ENCODE data around the gene RIBC1.
"Not testable (repeated sequence)": the region's sequence is repeated elsewhere in the genome, so short reads cannot be mapped to it uniquely, and the experiment has no call there.

Gene RIBC1

GRCh38 chrX:53442322-53442631 is 19.6 kb downstream of the RIBC1 start:
- no peaks in the 10 kb centered on the region for H3K9me3 ChIP-seq
- H3K27ac ChIP-seq, result no peak overlapping the region
- peak overlapping the region; percentile 79 for H3K4me2 ChIP-seq
- no peaks in the 10 kb centered on the region for H3K36me3 ChIP-seq
- H3K4me1 ChIP-seq, result peaks cover 5% of the 10 kb centered on the region; the same call in 1 of the 2 replicates
- peaks cover 51% of the 10 kb centered on the region for H3K27me3 ChIP-seq
- H3K4me3 ChIP-seq, result peak overlapping the region; percentile 63
- no peak for TF ChIP-seq Cebpa-rat (IDR thresholded peaks at IDR 0.05)
- 0 out of 2 replicates have a peak overlapping the region, but pooled peaks have one; percentile 7 for H3K9ac ChIP-seq
- no peaks in the 10 kb centered on the region for H4K20me1 ChIP-seq

- no peaks in the 10 kb centered on the region for H3K9me3 ChIP-seq
- no peak overlapping the region for H3K4me3 ChIP-seq
- H3K27me3 ChIP-seq, result peaks cover 56% of the 10 kb centered on the region
- no peak for TF ChIP-seq Cebpa-rat (IDR thresholded peaks at IDR 0.05)
- no peak overlapping the region for H3K9ac ChIP-seq
- peaks cover 5% of the 10 kb centered on the region; the same call in 1 of the 2 replicates for H3K4me1 ChIP-seq
- no peak overlapping the region for H3K4me2 ChIP-seq
- H3K27ac ChIP-seq, result no peak overlapping the region
- no peaks in the 10 kb centered on the region; the same call in 1 of the 2 replicates for H4K20me1 ChIP-seq
- H3K36me3 ChIP-seq, result no peaks in the 10 kb centered on the region
Observed at GRCh38 chrX:53445977-53446376, 23.3 kb downstream of the RIBC1 start.

GRCh38 chrX:53447441-53447840 is 24.8 kb downstream of the RIBC1 start:
- no peak for TF ChIP-seq Cebpa-rat (IDR thresholded peaks at IDR 0.05)
- Histone ChIP-seq H3K36me3 (no peaks in the 10 kb centered on the region), H3K4me1 (peaks cover 1% of the 10 kb centered on the region; the same call in 1 of the 2 replicates), H3K27me3 (peaks cover 44% of the 10 kb centered on the region), H3K27ac (no peak overlapping the region), H3K9ac (no peak overlapping the region), H3K4me2 (no peak overlapping the region), H4K20me1 (no peaks in the 10 kb centered on the region; the same call in 1 of the 2 replicates), H3K9me3 (no peaks in the 10 kb centered on the region), H3K4me3 (no peak overlapping the region)

- no peak overlapping the region for H3K4me2 ChIP-seq
- no peak overlapping the region for H3K27ac ChIP-seq
- H3K4me1 ChIP-seq, result no peaks in the 10 kb centered on the region
- no peak for TF ChIP-seq Cebpa-rat (IDR thresholded peaks at IDR 0.05)
- H3K27me3 ChIP-seq, result peaks cover 41% of the 10 kb centered on the region
- no peaks in the 10 kb centered on the region for H3K9me3 ChIP-seq
- H3K36me3 ChIP-seq, result no peaks in the 10 kb centered on the region
- H3K9ac ChIP-seq, result no peak overlapping the region
- H3K4me3 ChIP-seq, result no peak overlapping the region
- H4K20me1 ChIP-seq, result no peaks in the 10 kb centered on the region; the same call in 1 of the 2 replicates
Observed at GRCh38 chrX:53449632-53450031, 27.0 kb downstream of the RIBC1 start.

GRCh38 chrX:53452812-53453211 is 30.1 kb downstream of the RIBC1 start:
- Histone ChIP-seq H3K27me3 (peaks cover 52% of the 10 kb centered on the region), H3K9me3 (no peaks in the 10 kb centered on the region), H3K4me2 (no peak overlapping the region), H3K9ac (no peak overlapping the region), H3K27ac (no peak overlapping the region), H3K4me3 (no peak overlapping the region), H4K20me1 (no peaks in the 10 kb centered on the region; the same call in 1 of the 2 replicates), H3K36me3 (no peaks in the 10 kb centered on the region), H3K4me1 (no peaks in the 10 kb centered on the region)
- no peak for TF ChIP-seq Cebpa-rat (IDR thresholded peaks at IDR 0.05)

GRCh38 chrX:53456254-53456653 is 33.6 kb downstream of the RIBC1 start:
- Histone ChIP-seq H3K36me3 (no peaks in the 10 kb centered on the region), H3K9me3 (no peaks in the 10 kb centered on the region), H4K20me1 (no peaks in the 10 kb centered on the region), H3K9ac (no peak overlapping the region), H3K27me3 (peaks cover 49% of the 10 kb centered on the region), H3K27ac (no peak overlapping the region), H3K4me1 (no peaks in the 10 kb centered on the region), H3K4me2 (no peak overlapping the region), H3K4me3 (no peak overlapping the region)
- TF ChIP-seq Cebpa-rat (IDR thresholded peaks at IDR 0.05), result no peak

GRCh38 chrX:53458082-53458481 is 35.4 kb downstream of the RIBC1 start:
- no peaks in the 10 kb centered on the region for H3K4me1 ChIP-seq
- H3K9ac ChIP-seq, result no peak overlapping the region
- no peaks in the 10 kb centered on the region for H3K9me3 ChIP-seq
- peaks cover 49% of the 10 kb centered on the region for H3K27me3 ChIP-seq
- H3K4me3 ChIP-seq, result no peak overlapping the region
- no peak overlapping the region for H3K27ac ChIP-seq
- no peak for TF ChIP-seq Cebpa-rat (IDR thresholded peaks at IDR 0.05)
- H3K36me3 ChIP-seq, result no peaks in the 10 kb centered on the region
- H3K4me2 ChIP-seq, result no peak overlapping the region
- no peaks in the 10 kb centered on the region for H4K20me1 ChIP-seq

GRCh38 chrX:53468659-53469058 is 46.0 kb downstream of the RIBC1 start:
- not testable (repeated sequence) for H3K4me1 ChIP-seq, H3K36me3 ChIP-seq, H4K20me1 ChIP-seq, H3K4me3 ChIP-seq, H3K9me3 ChIP-seq, H3K9ac ChIP-seq, H3K4me2 ChIP-seq, H3K27ac ChIP-seq
- H3K27me3 ChIP-seq, result peaks cover 40% of the 10 kb centered on the region

GRCh38 chrX:53471346-53471745 is 48.7 kb downstream of the RIBC1 start:
- no peaks in the 10 kb centered on the region for H3K4me1 ChIP-seq
- no peaks in the 10 kb centered on the region for H3K36me3 ChIP-seq
- no peak overlapping the region for H3K9ac ChIP-seq
- peaks cover 48% of the 10 kb centered on the region for H3K27me3 ChIP-seq
- H3K4me2 ChIP-seq, result no peak overlapping the region
- H3K4me3 ChIP-seq, result no peak overlapping the region
- no peak for TF ChIP-seq Cebpa-rat (IDR thresholded peaks at IDR 0.05)
- H3K27ac ChIP-seq, result no peak overlapping the region
- H4K20me1 ChIP-seq, result no peaks in the 10 kb centered on the region
- H3K9me3 ChIP-seq, result no peaks in the 10 kb centered on the region

- H3K36me3 ChIP-seq, result no peaks in the 10 kb centered on the region
- H3K4me3 ChIP-seq, result no peak overlapping the region
- H3K27me3 ChIP-seq, result peaks cover 43% of the 10 kb centered on the region
- no peak overlapping the region for H3K9ac ChIP-seq
- H4K20me1 ChIP-seq, result no peaks in the 10 kb centered on the region
- no peaks in the 10 kb centered on the region for H3K9me3 ChIP-seq
- H3K4me2 ChIP-seq, result no peak overlapping the region
- H3K4me1 ChIP-seq, result no peaks in the 10 kb centered on the region
- no peak overlapping the region for H3K27ac ChIP-seq
- no peak for TF ChIP-seq Cebpa-rat (IDR thresholded peaks at IDR 0.05)
Observed at GRCh38 chrX:53474707-53475106, 52.0 kb downstream of the RIBC1 start.

- H3K27me3 ChIP-seq, result peaks cover 51% of the 10 kb centered on the region
- H3K9ac ChIP-seq, result no peak overlapping the region
- no peaks in the 10 kb centered on the region for H3K4me1 ChIP-seq
- no peak overlapping the region for H3K27ac ChIP-seq
- TF ChIP-seq Cebpa-rat (IDR thresholded peaks at IDR 0.05), result no peak
- H3K36me3 ChIP-seq, result no peaks in the 10 kb centered on the region
- H4K20me1 ChIP-seq, result no peaks in the 10 kb centered on the region
- H3K9me3 ChIP-seq, result no peaks in the 10 kb centered on the region
- H3K4me2 ChIP-seq, result no peak overlapping the region
- no peak overlapping the region for H3K4me3 ChIP-seq
Observed at GRCh38 chrX:53476371-53476770, 53.7 kb downstream of the RIBC1 start.

Measured in BLaER1 (cell line).